K562 (cell line): Measurements from ENCODE around the gene MGAT4C. TPM values are rescaled to one million over a fixed set of nuclear protein-coding genes. Genes with fewer than 3 reads are reported as not detected.

Source experiments
- ATAC-seq: fragments of 200-7000 bp; cut with Tn5 transposase; 3 replicates; pipeline ENCODE4 v1.9.1; 2020; ENCODE audit warnings: moderate library complexity
- BruUV-seq: library from RNA; stranded (reverse); fragments of 400-500 nt; replicated peaks from 2 replicates; lab custom pipeline; 2021; lab: Mats Ljungman, UMichigan
- CTCF ChIA-PET: fragments of 300-600 bp; formaldehyde crosslinking; extraction: SDS; loops from one replicate; lab custom pipeline; 2021; ENCODE audit warnings: low intra/inter-chr PET ratio; lab: Yijun Ruan, JAX
- POLR2A ChIA-PET: fragments of 300-600, 350-650 bp; sonication (Branson Sonifier 250); formaldehyde crosslinking; extraction: SDS; loops from one replicate; lab custom pipeline; 2021; ENCODE audit warnings: antibody characterized with exemption, inconsistent platforms; lab: Yijun Ruan, JAX
- DNase-seq, 4 experiments: peaks; one replicate each; pipeline versions ENCODE4 v3.0.0 to v3.0.0-alpha.2; 2011 to 2018; ENCODE audit warnings: low spot score in 3 of 4, mixed read lengths in 3 of 4; ENCODE audit errors: extremely low read depth in 1 of 4
- FAIRE-seq: peaks from 2 replicates; lab custom pipeline; 2011; peaks lifted over from hg19 to GRCh38; lab: Jason Lieb, UNC
- H2AFZ ChIP-seq: 2 replicates; pipeline ENCODE4 v1.6.0; 2011; ENCODE audit warnings: low read depth, low read length, control low read depth, inconsistent platforms
- H3K27ac ChIP-seq: fragments of 200-600 bp; 3 replicates; pipeline ENCODE4 v1.8.0; 2011; ENCODE audit warnings: low read depth, mild to moderate bottlenecking, control low read depth, inconsistent platforms, low read length, moderate library complexity, mixed read lengths; ENCODE audit errors: extremely low read depth
- H3K27me3 ChIP-seq, 2 experiments: fragments of 300-600 bp in 1 of 2; 2 replicates in 1 of 2; 3 replicates in 1 of 2; pipeline versions ENCODE4 v1.6.0 to v1.8.0; 2011; ENCODE audit warnings: inconsistent platforms in 2 of 2, low read length in 2 of 2, mild to moderate bottlenecking in 1 of 2, mixed read lengths in 1 of 2, moderate library complexity in 1 of 2; ENCODE audit not compliant: control insufficient read depth in 2 of 2, insufficient read depth in 2 of 2
- H3K36me3 ChIP-seq: fragments of 300-600 bp; 3 replicates; pipeline ENCODE4 v1.8.0; 2011; ENCODE audit warnings: mild to moderate bottlenecking, low read length, inconsistent platforms; ENCODE audit not compliant: control insufficient read depth, insufficient read depth
- H3K4me1 ChIP-seq, 2 experiments: fragments of 200-600 bp in 1 of 2; replicated peaks in 1 of 2; 2 replicates in 1 of 2; 3 replicates in 1 of 2; pipeline versions ENCODE4 v1.5.1 to v1.8.0; 2011; ENCODE audit warnings: inconsistent platforms in 2 of 2, low read length in 2 of 2, mild to moderate bottlenecking in 1 of 2, mixed read lengths in 1 of 2, moderate library complexity in 1 of 2; ENCODE audit not compliant: control insufficient read depth in 2 of 2, insufficient read depth in 2 of 2
- H3K4me2 ChIP-seq: 2 replicates; pipeline ENCODE4 v1.6.1; 2011; ENCODE audit warnings: low read length, control low read depth, inconsistent platforms, mixed read lengths; ENCODE audit not compliant: insufficient read depth
- H3K4me3 ChIP-seq: fragments of 200-600 bp; sonication (generic), shearing (Covaris generic); 2 replicates; pipeline ENCODE4 v1.5.1; 2016; ENCODE audit warnings: control low read depth, inconsistent platforms
- H3K79me2 ChIP-seq: fragments of 200-600 bp; 3 replicates; pipeline ENCODE4 v1.8.0; 2011; ENCODE audit warnings: low read length, inconsistent platforms; ENCODE audit not compliant: control insufficient read depth, insufficient read depth
- H3K9ac ChIP-seq, 2 experiments: 2 replicates each; pipeline versions ENCODE4 v1.6.0 to v1.6.1; 2011; ENCODE audit warnings: low read depth in 2 of 2, low read length in 2 of 2, control low read depth in 1 of 2, inconsistent platforms in 1 of 2, mild to moderate bottlenecking in 1 of 2, mixed read lengths in 1 of 2; ENCODE audit not compliant: insufficient read depth in 1 of 2
- H3K9me1 ChIP-seq: one replicate; pipeline ENCODE4 v1.6.0; 2011; ENCODE audit warnings: inconsistent platforms, mild to moderate bottlenecking, low read length, moderate library complexity; ENCODE audit not compliant: control insufficient read depth, insufficient read depth
- H3K9me3 ChIP-seq: replicated peaks from 2 replicates; pipeline ENCODE4 v1.5.1; 2011; ENCODE audit warnings: low read depth, low read length, inconsistent platforms; ENCODE audit not compliant: control insufficient read depth, insufficient read depth
- H4K20me1 ChIP-seq: replicated peaks from 2 replicates; pipeline ENCODE4 v1.6.1; 2011; ENCODE audit warnings: low read length, inconsistent platforms, mixed read lengths; ENCODE audit not compliant: control insufficient read depth, insufficient read depth
- ESRRB ChIP-seq: fragments of 250-450 bp; sonication (Bioruptor Pico); IDR thresholded peaks from 2 replicates; pipeline ENCODE4 v1.5.0; 2020; ENCODE audit warnings: mild to moderate bottlenecking, moderate library complexity, borderline replicate concordance
- FOXM1 ChIP-seq, 2 experiments: fragments of 450-650 bp in 1 of 2; sonication (generic) in 1 of 2; formaldehyde crosslinking in 1 of 2; IDR thresholded peaks; 2 replicates each; pipeline versions ENCODE4 v1.6.1 to v1.9.0; 2017 to 2022; ENCODE audit warnings: low read depth in 2 of 2, mild to moderate bottlenecking in 2 of 2, missing genetic modification reagents in 1 of 2, moderate library complexity in 1 of 2
- HEY1 ChIP-seq: fragments of 250-450 bp; sonication (Bioruptor Pico); IDR thresholded peaks from 2 replicates; pipeline ENCODE4 v1.5.0; 2020; ENCODE audit warnings: mild to moderate bottlenecking, moderate library complexity, borderline replicate concordance
- NONO ChIP-seq, 2 experiments: fragments of 200-400 bp in 1 of 2; fragments of 450-650 bp in 1 of 2; formaldehyde crosslinking in 1 of 2; IDR thresholded peaks; 2 replicates each; pipeline ENCODE4 v1.6.1; 2017; ENCODE audit warnings: low read depth in 2 of 2, mild to moderate bottlenecking in 2 of 2, moderate library complexity in 2 of 2, low read length in 1 of 2
- PHF21A ChIP-seq: fragments of 450-650 bp; IDR thresholded peaks from 2 replicates; pipeline ENCODE4 v1.6.1; 2017; ENCODE audit warnings: low read depth, borderline replicate concordance
- SMARCA5 ChIP-seq: fragments of 450-650 bp; IDR thresholded peaks from 2 replicates; pipeline ENCODE4 v1.6.1; 2016
- STAT5A ChIP-seq: IDR thresholded peaks from 2 replicates; pipeline ENCODE4 v1.6.1; 2012; ENCODE audit warnings: low read length, inconsistent platforms, borderline replicate concordance
- ZNF143 ChIP-seq: sonication (generic); formaldehyde crosslinking; IDR thresholded peaks from 2 replicates; pipeline ENCODE4 v1.9.0; 2022; ENCODE audit warnings: mild to moderate bottlenecking, missing genetic modification reagents
- WGBS: fragments of 100-300 bp; shearing (Covaris generic); methylation state at CpG from one replicate; pipeline ENCODE4 v1.1.6; 2016; ENCODE audit warnings: low coverage, mixed read lengths; ENCODE audit not compliant: insufficient coverage; ENCODE audit errors: missing lambda C conversion rate; 5-methylcytosine and 5-hydroxymethylcytosine counted together
- in situ Hi-C: fragments of 300-500 bp; cut with MboI; formaldehyde crosslinking; loops from 4 replicates; pipeline ENCODE4 v1.15.0; 2018; ENCODE audit warnings: inconsistent platforms, mixed read lengths
- intact Hi-C: fragments of 100-400 bp; cut with micrococcal nuclease; formaldehyde crosslinking; loops from 2 replicates; pipeline ENCODE4 v1.14.2; 2022
- polyA plus RNA-seq, 8 experiments: library from polyadenylated mRNA; depleted of rRNA in 4 of 8; stranded (reverse) in 5 of 8; unstranded in 3 of 8; fragments of >200 nt; fragmentation: Nextera tagmentation in 2 of 8; fragmentation: Illumina TruSeq in 1 of 8; extraction: Ambion mirVana in 2 of 8; extraction: Trizol in 1 of 8; gene quantifications; 2 replicates each; pipeline versions ENCODE4 v1.2.1 to v1.2.3, GENCODE V29; 2011 to 2014; ENCODE audit warnings: inconsistent platforms in 1 of 8, missing spikeins in 1 of 8
- total RNA-seq, 7 experiments: library from RNA; depleted of rRNA in 6 of 7; stranded (reverse); fragments of >200 nt in 6 of 7; fragmentation: Illumina TruSeq in 2 of 7; extraction: Trizol in 2 of 7; gene quantifications; 2 replicates each; pipeline versions ENCODE4 v1.2.1 to v1.2.3, GENCODE V29; 2011 to 2021; ENCODE audit warnings: low replicate concordance in 1 of 7
- TF ChIP-seq, protein P1 (sequence below): fragments of 450-650 bp; formaldehyde crosslinking; IDR thresholded peaks from 2 replicates; pipeline ENCODE4 v1.4.0; 2020; ENCODE audit warnings: mild to moderate bottlenecking, moderate library complexity
- TF ChIP-seq, protein P2 (sequence below), 2 experiments: fragments of 450-650 bp in 1 of 2; sonication (generic) in 1 of 2; formaldehyde crosslinking; conservative IDR thresholded peaks; 2 replicates each; pipeline versions ENCODE4 v1.4.0 to v1.8.1; 2020 to 2022; ENCODE audit warnings: mild to moderate bottlenecking in 1 of 2, missing genetic modification reagents in 1 of 2
- TF ChIP-seq, protein P3 (sequence below): fragments of 450-650 bp; IDR thresholded peaks from 2 replicates; pipeline ENCODE4 v1.6.1; 2016; ENCODE audit warnings: mild to moderate bottlenecking
- TF ChIP-seq, protein P4 (sequence below): fragments of 150-350 bp; IDR thresholded peaks from 2 replicates; pipeline ENCODE4 v1.6.1; 2014; ENCODE audit warnings: low read depth, mild to moderate bottlenecking, low read length, borderline replicate concordance
- TF ChIP-seq, protein P5 (sequence below): IDR thresholded peaks from 2 replicates; pipeline ENCODE4 v1.6.1; 2014; ENCODE audit warnings: antibody characterized with exemption

Gene MGAT4C
- total and polyA plus RNA-seq, 9 of the 15 experiments (the other 6 are each of a cell fraction or from before 2014, with no cell fraction given): not detected

DNA sequence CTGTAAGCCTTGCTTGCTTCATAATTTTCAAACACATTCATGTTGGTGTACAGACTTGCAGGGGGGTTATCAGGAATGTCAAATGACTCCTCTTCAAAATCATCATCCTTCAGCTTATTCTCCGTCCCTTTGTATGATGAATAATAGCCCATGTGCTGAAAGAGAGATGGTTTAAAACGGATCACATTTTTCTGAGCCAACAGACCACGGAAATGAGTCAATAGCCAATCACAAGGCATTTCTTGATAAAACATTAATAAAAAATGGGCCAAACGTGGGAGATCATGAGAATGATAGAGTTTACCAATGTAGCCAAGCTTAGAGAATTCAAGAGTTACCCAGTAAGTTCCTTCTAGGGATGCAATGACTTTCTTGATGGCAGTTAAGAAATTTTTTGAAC is 276.6 kb downstream of the MGAT4C start:
- H3K9me3 ChIP-seq: no peaks in the 10 kb centered on the region
- no peak overlapping the region for H3K27ac ChIP-seq
- in situ Hi-C loops: no loop called here
- H3K4me2 ChIP-seq: no peak overlapping the region
- no peaks in the 10 kb centered on the region for H3K9me1 ChIP-seq
- H3K4me3 ChIP-seq: no peak overlapping the region
- DNase-seq (no peak), FAIRE-seq (no peak), ATAC-seq (no peak)
- ChIA-PET CTCF (no interaction called here), POLR2A (no interaction called here)
- BruUV-seq: no TSS peak
- H3K79me2 ChIP-seq: no peaks in the 10 kb centered on the region
- no peak overlapping the region for H2AFZ ChIP-seq
- WGBS: 2% methylated on average over 4 of the region's 4 CpGs
- no peaks in the 10 kb centered on the region for H3K27me3 ChIP-seq
- no peaks in the 10 kb centered on the region for H3K4me1 ChIP-seq
- intact Hi-C loops: no loop called here
- no peaks in the 10 kb centered on the region for H3K36me3 ChIP-seq
- no peak overlapping the region for H3K9ac ChIP-seq
- H4K20me1 ChIP-seq: no peaks in the 10 kb centered on the region
- TF ChIP-seq STAT5A (no peak), SMARCA5 (no peak), NONO (IDR thresholded peaks at IDR 0.05; ENCODE audit: low read depth in 2 of 2, low read length in 1 of 2) (no peak), ESRRB (CRISPR knock-in tag) (no peak), FOXM1 (IDR thresholded peaks at IDR 0.05; ENCODE audit: low read depth) (no peak), FOXM1 (CRISPR knock-in tag; IDR thresholded peaks at IDR 0.05; ENCODE audit: low read depth) (no peak), HEY1 (CRISPR knock-in tag) (no peak), PHF21A (no peak), ZNF143 (no peak)
- TF ChIP-seq, protein P1, sequence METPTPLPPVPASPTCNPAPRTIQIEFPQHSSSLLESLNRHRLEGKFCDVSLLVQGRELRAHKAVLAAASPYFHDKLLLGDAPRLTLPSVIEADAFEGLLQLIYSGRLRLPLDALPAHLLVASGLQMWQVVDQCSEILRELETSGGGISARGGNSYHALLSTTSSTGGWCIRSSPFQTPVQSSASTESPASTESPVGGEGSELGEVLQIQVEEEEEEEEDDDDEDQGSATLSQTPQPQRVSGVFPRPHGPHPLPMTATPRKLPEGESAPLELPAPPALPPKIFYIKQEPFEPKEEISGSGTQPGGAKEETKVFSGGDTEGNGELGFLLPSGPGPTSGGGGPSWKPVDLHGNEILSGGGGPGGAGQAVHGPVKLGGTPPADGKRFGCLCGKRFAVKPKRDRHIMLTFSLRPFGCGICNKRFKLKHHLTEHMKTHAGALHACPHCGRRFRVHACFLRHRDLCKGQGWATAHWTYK (CRISPR knock-in tag): no peak
- TF ChIP-seq, protein P2, sequence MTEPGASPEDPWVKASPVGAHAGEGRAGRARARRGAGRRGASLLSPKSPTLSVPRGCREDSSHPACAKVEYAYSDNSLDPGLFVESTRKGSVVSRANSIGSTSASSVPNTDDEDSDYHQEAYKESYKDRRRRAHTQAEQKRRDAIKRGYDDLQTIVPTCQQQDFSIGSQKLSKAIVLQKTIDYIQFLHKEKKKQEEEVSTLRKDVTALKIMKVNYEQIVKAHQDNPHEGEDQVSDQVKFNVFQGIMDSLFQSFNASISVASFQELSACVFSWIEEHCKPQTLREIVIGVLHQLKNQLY (CRISPR knock-in tag; conservative IDR thresholded peaks at IDR 0.05): no peak
- TF ChIP-seq, protein P3, sequence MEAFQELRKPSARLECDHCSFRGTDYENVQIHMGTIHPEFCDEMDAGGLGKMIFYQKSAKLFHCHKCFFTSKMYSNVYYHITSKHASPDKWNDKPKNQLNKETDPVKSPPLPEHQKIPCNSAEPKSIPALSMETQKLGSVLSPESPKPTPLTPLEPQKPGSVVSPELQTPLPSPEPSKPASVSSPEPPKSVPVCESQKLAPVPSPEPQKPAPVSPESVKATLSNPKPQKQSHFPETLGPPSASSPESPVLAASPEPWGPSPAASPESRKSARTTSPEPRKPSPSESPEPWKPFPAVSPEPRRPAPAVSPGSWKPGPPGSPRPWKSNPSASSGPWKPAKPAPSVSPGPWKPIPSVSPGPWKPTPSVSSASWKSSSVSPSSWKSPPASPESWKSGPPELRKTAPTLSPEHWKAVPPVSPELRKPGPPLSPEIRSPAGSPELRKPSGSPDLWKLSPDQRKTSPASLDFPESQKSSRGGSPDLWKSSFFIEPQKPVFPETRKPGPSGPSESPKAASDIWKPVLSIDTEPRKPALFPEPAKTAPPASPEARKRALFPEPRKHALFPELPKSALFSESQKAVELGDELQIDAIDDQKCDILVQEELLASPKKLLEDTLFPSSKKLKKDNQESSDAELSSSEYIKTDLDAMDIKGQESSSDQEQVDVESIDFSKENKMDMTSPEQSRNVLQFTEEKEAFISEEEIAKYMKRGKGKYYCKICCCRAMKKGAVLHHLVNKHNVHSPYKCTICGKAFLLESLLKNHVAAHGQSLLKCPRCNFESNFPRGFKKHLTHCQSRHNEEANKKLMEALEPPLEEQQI: no peak
- TF ChIP-seq, protein P4, sequence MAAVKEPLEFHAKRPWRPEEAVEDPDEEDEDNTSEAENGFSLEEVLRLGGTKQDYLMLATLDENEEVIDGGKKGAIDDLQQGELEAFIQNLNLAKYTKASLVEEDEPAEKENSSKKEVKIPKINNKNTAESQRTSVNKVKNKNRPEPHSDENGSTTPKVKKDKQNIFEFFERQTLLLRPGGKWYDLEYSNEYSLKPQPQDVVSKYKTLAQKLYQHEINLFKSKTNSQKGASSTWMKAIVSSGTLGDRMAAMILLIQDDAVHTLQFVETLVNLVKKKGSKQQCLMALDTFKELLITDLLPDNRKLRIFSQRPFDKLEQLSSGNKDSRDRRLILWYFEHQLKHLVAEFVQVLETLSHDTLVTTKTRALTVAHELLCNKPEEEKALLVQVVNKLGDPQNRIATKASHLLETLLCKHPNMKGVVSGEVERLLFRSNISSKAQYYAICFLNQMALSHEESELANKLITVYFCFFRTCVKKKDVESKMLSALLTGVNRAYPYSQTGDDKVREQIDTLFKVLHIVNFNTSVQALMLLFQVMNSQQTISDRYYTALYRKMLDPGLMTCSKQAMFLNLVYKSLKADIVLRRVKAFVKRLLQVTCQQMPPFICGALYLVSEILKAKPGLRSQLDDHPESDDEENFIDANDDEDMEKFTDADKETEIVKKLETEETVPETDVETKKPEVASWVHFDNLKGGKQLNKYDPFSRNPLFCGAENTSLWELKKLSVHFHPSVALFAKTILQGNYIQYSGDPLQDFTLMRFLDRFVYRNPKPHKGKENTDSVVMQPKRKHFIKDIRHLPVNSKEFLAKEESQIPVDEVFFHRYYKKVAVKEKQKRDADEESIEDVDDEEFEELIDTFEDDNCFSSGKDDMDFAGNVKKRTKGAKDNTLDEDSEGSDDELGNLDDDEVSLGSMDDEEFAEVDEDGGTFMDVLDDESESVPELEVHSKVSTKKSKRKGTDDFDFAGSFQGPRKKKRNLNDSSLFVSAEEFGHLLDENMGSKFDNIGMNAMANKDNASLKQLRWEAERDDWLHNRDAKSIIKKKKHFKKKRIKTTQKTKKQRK: no peak
- TF ChIP-seq, protein P5, sequence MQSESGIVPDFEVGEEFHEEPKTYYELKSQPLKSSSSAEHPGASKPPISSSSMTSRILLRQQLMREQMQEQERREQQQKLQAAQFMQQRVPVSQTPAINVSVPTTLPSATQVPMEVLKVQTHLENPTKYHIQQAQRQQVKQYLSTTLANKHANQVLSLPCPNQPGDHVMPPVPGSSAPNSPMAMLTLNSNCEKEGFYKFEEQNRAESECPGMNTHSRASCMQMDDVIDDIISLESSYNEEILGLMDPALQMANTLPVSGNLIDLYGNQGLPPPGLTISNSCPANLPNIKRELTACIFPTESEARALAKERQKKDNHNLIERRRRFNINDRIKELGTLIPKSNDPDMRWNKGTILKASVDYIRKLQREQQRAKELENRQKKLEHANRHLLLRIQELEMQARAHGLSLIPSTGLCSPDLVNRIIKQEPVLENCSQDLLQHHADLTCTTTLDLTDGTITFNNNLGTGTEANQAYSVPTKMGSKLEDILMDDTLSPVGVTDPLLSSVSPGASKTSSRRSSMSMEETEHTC: no peak
